GM23338 (cell line): Measurements from ENCODE around the gene TMTC2.

Source experiments
- CTCF ChIP-seq, 2 experiments: fragments of 200-600 bp in 1 of 2; sonication (generic) in 1 of 2; conservative IDR thresholded peaks; 2 replicates each; pipeline versions ENCODE4 v1.5.1 to v1.6.1; 2016 to 2017; ENCODE audit warnings: antibody characterized with exemption in 2 of 2, low read depth in 2 of 2, mild to moderate bottlenecking in 2 of 2, moderate library complexity in 1 of 2
- EZH2 ChIP-seq: fragments of 200-600 bp; sonication (generic); IDR thresholded peaks from one replicate; pipeline ENCODE4 v1.8.0; 2017; ENCODE audit warnings: antibody characterized with exemption, mild to moderate bottlenecking, low read depth; ENCODE audit not compliant: unreplicated experiment
- EZH2phosphoT487 ChIP-seq: fragments of 200-600 bp; sonication (generic); IDR thresholded peaks from one replicate; pipeline ENCODE4 v1.8.1; 2018; ENCODE audit warnings: antibody characterized with exemption; ENCODE audit not compliant: unreplicated experiment
- NANOG ChIP-seq: IDR thresholded peaks from 2 replicates; pipeline ENCODE4 v1.6.1; 2016; ENCODE audit warnings: antibody characterized with exemption, borderline replicate concordance
- POLR2AphosphoS5 ChIP-seq: IDR thresholded peaks from 2 replicates; pipeline ENCODE4 v1.6.1; 2016; ENCODE audit warnings: antibody characterized with exemption, low read depth
- TF ChIP-seq, protein P1 (sequence below): IDR thresholded peaks from one replicate; pipeline ENCODE4 v1.6.1; 2018; ENCODE audit warnings: antibody characterized with exemption; ENCODE audit not compliant: unreplicated experiment

DNA sequence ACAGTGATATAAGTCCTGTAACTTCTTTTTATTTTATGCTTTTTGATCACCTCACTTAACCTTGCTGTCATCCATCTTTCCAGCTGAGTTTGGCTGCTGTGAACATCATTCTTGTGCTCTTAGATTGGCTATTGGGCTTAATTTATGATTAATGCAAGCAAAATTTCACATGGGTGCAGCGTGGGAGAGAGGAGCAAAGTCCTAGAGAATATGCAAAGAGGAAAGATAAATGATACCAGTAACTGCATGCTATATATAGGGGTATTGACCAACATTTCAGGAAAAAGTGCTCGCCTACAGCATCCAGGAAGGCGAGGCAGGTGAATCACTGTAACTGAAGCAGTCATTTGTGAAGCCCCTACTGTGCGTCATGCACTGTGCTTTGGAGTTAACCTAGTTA, 153.1 kb downstream of the TMTC2 start:
- TF ChIP-seq CTCF (conservative IDR thresholded peaks at IDR 0.05; ENCODE audit: low read depth in 2 of 2) = no peak
- no peak for TF ChIP-seq EZH2
- TF ChIP-seq POLR2AphosphoS5 = no peak
- no peak for TF ChIP-seq EZH2phosphoT487
- TF ChIP-seq, protein P1, sequence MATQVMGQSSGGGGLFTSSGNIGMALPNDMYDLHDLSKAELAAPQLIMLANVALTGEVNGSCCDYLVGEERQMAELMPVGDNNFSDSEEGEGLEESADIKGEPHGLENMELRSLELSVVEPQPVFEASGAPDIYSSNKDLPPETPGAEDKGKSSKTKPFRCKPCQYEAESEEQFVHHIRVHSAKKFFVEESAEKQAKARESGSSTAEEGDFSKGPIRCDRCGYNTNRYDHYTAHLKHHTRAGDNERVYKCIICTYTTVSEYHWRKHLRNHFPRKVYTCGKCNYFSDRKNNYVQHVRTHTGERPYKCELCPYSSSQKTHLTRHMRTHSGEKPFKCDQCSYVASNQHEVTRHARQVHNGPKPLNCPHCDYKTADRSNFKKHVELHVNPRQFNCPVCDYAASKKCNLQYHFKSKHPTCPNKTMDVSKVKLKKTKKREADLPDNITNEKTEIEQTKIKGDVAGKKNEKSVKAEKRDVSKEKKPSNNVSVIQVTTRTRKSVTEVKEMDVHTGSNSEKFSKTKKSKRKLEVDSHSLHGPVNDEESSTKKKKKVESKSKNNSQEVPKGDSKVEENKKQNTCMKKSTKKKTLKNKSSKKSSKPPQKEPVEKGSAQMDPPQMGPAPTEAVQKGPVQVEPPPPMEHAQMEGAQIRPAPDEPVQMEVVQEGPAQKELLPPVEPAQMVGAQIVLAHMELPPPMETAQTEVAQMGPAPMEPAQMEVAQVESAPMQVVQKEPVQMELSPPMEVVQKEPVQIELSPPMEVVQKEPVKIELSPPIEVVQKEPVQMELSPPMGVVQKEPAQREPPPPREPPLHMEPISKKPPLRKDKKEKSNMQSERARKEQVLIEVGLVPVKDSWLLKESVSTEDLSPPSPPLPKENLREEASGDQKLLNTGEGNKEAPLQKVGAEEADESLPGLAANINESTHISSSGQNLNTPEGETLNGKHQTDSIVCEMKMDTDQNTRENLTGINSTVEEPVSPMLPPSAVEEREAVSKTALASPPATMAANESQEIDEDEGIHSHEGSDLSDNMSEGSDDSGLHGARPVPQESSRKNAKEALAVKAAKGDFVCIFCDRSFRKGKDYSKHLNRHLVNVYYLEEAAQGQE = no peak
- no peak for TF ChIP-seq NANOG
